Small intestine (tissue), 7 donors: ENCODE results near the gene PSME3IP1. TPM values are rescaled to one million over a fixed set of nuclear protein-coding genes. Genes with fewer than 3 reads are reported as not detected.

Experiments used
- DNase-seq, 2 donors: peaks; one replicate each; pipeline versions ENCODE4 v3.0.0 to v3.0.0-alpha.2; 2013
- FAIRE-seq: peaks from 2 replicates; lab custom pipeline; 2012; peaks lifted over from hg19 to GRCh38; lab: Jason Lieb, UNC
- H3K27ac ChIP-seq, 3 donors: one replicate each; pipeline ENCODE4 v1.5.1; 2013; ENCODE audit warnings: low read length in 2 of 3, mild to moderate bottlenecking in 2 of 3, control low read depth in 1 of 3, inconsistent platforms in 1 of 3, low read depth in 1 of 3, moderate library complexity in 1 of 3
- H3K27me3 ChIP-seq, 3 donors: one replicate each; pipeline ENCODE4 v1.6.1; 2013; ENCODE audit warnings: low read length in 3 of 3, inconsistent platforms in 1 of 3; ENCODE audit not compliant: control insufficient read depth in 3 of 3, insufficient read depth in 3 of 3
- H3K36me3 ChIP-seq, 3 donors: one replicate each; pipeline ENCODE4 v1.6.1; 2013; ENCODE audit warnings: low read length in 3 of 3, inconsistent platforms in 1 of 3, low read depth in 1 of 3, mild to moderate bottlenecking in 1 of 3, moderate library complexity in 1 of 3; ENCODE audit not compliant: control insufficient read depth in 3 of 3, insufficient read depth in 2 of 3
- H3K4me1 ChIP-seq, 3 donors: one replicate each; pipeline ENCODE4 v1.6.1; 2013; ENCODE audit warnings: low read length in 2 of 3, inconsistent platforms in 1 of 3, low read depth in 1 of 3, mild to moderate bottlenecking in 1 of 3, moderate library complexity in 1 of 3; ENCODE audit not compliant: control insufficient read depth in 3 of 3, insufficient read depth in 2 of 3
- H3K4me3 ChIP-seq, 3 donors: one replicate each; pipeline ENCODE4 v1.5.1; 2013; ENCODE audit warnings: low read length in 3 of 3, control low read depth in 1 of 3, inconsistent platforms in 1 of 3, low read depth in 1 of 3, mild to moderate bottlenecking in 1 of 3, moderate library complexity in 1 of 3
- H3K9me3 ChIP-seq, 2 donors: one replicate each; pipeline ENCODE4 v1.6.1; 2013; ENCODE audit warnings: low read depth in 1 of 2, low read length in 1 of 2; ENCODE audit not compliant: control insufficient read depth in 2 of 2, insufficient read depth in 1 of 2
- WGBS, 3 donors: extraction: QIAGEN DNeasy Blood & Tissue Kit; methylation state at CpG; one replicate each; pipeline ENCODE4 v1.1.7; 2013; 5-methylcytosine and 5-hydroxymethylcytosine counted together
- polyA plus RNA-seq, 4 donors: library from polyadenylated mRNA; stranded (reverse) in 3 of 4; unstranded in 1 of 4; fragments of 200-250 nt in 3 of 4; fragments of 120-200 nt in 1 of 4; gene quantifications; one replicate each; pipeline versions ENCODE4 v1.2.1 to v1.2.3, GENCODE V29; 2013
- donor health status: healthy with polysubstance abuse.
- donor health status: control.
- donor health status: control.
- donor health status: Bipolar disorder and iron deficiency.
- donor health status: healthy.

PSME3IP1 gene
- polyA plus RNA-seq, 4 donors = 60.8 to 93.4 (median 70.6) TPM

GRCh38 chr16:57226701-57227621, 41.1 kb upstream of the PSME3IP1 start:
- WGBS, 3 donors = 94 to 96% (median 94%) methylated on average over 4 of the region's 4 CpGs
- FAIRE-seq = no peak
- peaks cover 8 to 41% (median 34%) of the 10 kb centered on the region in 3 donors for H3K36me3 ChIP-seq

GRCh38 chr16:57225978-57226377, 40.1 kb upstream of the PSME3IP1 start:
- DNase-seq (no peak), FAIRE-seq (no peak)
- Histone ChIP-seq H3K36me3 (peaks cover 11 to 43% (median 36%) of the 10 kb centered on the region in 3 donors), H3K4me3 (no peak overlapping the region), H3K27me3 (no peaks in the 10 kb centered on the region), H3K9me3 (no peaks in the 10 kb centered on the region), H3K27ac (no peak overlapping the region), H3K4me1 (no peaks in the 10 kb centered on the region)
- 96 to 98% (median 97%) methylated on average over 7 of the region's 7 CpGs for WGBS, 3 donors

More at GRCh38 chr16:57226701-57227621, 41.1 kb upstream of the PSME3IP1 start:
- no peaks in the 10 kb centered on the region for H3K9me3 ChIP-seq
- H3K4me1 ChIP-seq = no peaks in the 10 kb centered on the region
- no peak for DNase-seq
- H3K27me3 ChIP-seq = no peaks in the 10 kb centered on the region
- no peak overlapping the region for H3K4me3 ChIP-seq
- H3K27ac ChIP-seq = no peak overlapping the region

GRCh38 chr16:57224651-57225335, 39.0 kb upstream of the PSME3IP1 start:
- FAIRE-seq = no peak

GRCh38 chr16:57223057-57223456, 37.2 kb upstream of the PSME3IP1 start:
- Histone ChIP-seq H3K4me1 (no peaks in the 10 kb centered on the region), H3K9me3 (no peaks in the 10 kb centered on the region), H3K27ac (no peak overlapping the region), H3K36me3 (peaks cover 10 to 35% (median 28%) of the 10 kb centered on the region in 3 donors), H3K4me3 (no peak overlapping the region), H3K27me3 (no peaks in the 10 kb centered on the region)
- WGBS, 3 donors = 91 to 100% (median 97%) methylated on average over 1 of the region's 1 CpG
- DNase-seq (no peak), FAIRE-seq (no peak)

More at GRCh38 chr16:57224651-57225335, 39.0 kb upstream of the PSME3IP1 start:
- DNase-seq = no peak
- Histone ChIP-seq H3K36me3 (peaks cover 11 to 39% (median 36%) of the 10 kb centered on the region in 3 donors), H3K9me3 (no peaks in the 10 kb centered on the region), H3K27me3 (no peaks in the 10 kb centered on the region), H3K4me3 (no peak overlapping the region), H3K4me1 (no peaks in the 10 kb centered on the region), H3K27ac (no peak overlapping the region)
- WGBS, 3 donors = 93 to 96% (median 96%) methylated on average over 6 of the region's 6 CpGs

GRCh38 chr16:57216968-57217367, 31.1 kb upstream of the PSME3IP1 start:
- WGBS, 3 donors = 85 to 98% (median 93%) methylated on average over 2 of the region's 2 CpGs
- DNase-seq (no peak), FAIRE-seq (no peak)
- H3K27me3 ChIP-seq = no peaks in the 10 kb centered on the region
- H3K27ac ChIP-seq = no peak overlapping the region
- peak overlapping the region in 1 of 3 donors; percentile 7 for H3K4me3 ChIP-seq
- peaks cover 27 to 47% (median 32%) of the 10 kb centered on the region in 3 donors for H3K36me3 ChIP-seq
- H3K4me1 ChIP-seq = no peaks in the 10 kb centered on the region
- peaks cover 0 to 13% of the 10 kb centered on the region in 2 donors for H3K9me3 ChIP-seq

- H3K9me3 ChIP-seq = peaks cover 0 to 13% of the 10 kb centered on the region in 2 donors
- 96 to 99% (median 97%) methylated on average over 1 of the region's 1 CpG for WGBS, 3 donors
- FAIRE-seq = no peak
- no peak overlapping the region for H3K27ac ChIP-seq
- H3K27me3 ChIP-seq = no peaks in the 10 kb centered on the region
- H3K36me3 ChIP-seq = peaks cover 31 to 57% (median 32%) of the 10 kb centered on the region in 3 donors
- H3K4me1 ChIP-seq = no peaks in the 10 kb centered on the region
- no peak overlapping the region for H3K4me3 ChIP-seq
- no peak for DNase-seq
These were observed 27.6 kb upstream of the PSME3IP1 start for GRCh38 chr16:57213462-57213861.

- Histone ChIP-seq H3K27ac (no peak overlapping the region), H3K9me3 (no peaks in the 10 kb centered on the region), H3K27me3 (no peaks in the 10 kb centered on the region), H3K4me1 (no peaks in the 10 kb centered on the region), H3K36me3 (peaks cover 15 to 61% (median 19%) of the 10 kb centered on the region in 3 donors), H3K4me3 (no peak overlapping the region)
- 98% methylated on average over 5 of the region's 5 CpGs for WGBS, 3 donors
- DNase-seq (no peak), FAIRE-seq (no peak)
These were observed 23.9 kb upstream of the PSME3IP1 start for GRCh38 chr16:57209780-57210179.

- no peak for FAIRE-seq
- Histone ChIP-seq H3K36me3 (peaks cover 13 to 57% (median 13%) of the 10 kb centered on the region in 3 donors), H3K27me3 (no peaks in the 10 kb centered on the region)
These were observed 23.1 kb upstream of the PSME3IP1 start for GRCh38 chr16:57208926-57209325.

More at GRCh38 chr16:57208926-57209325, 23.1 kb upstream of the PSME3IP1 start:
- WGBS, 3 donors = 95 to 100% (median 97%) methylated on average over 1 of the region's 1 CpG
- DNase-seq = no peak
- Histone ChIP-seq H3K9me3 (no peaks in the 10 kb centered on the region), H3K27ac (no peak overlapping the region), H3K4me1 (no peaks in the 10 kb centered on the region), H3K4me3 (no peak overlapping the region)
